DND-41 (cell line): ENCODE results near the gene SLC39A8.

Experiments used
- ATAC-seq: fragments of 200-7000 bp; cut with Tn5 transposase; 3 replicates; pipeline ENCODE4 v1.9.1; 2021; ENCODE audit warnings: low read depth; ENCODE audit not compliant: insufficient read depth
- DNase-seq: peaks from one replicate; pipeline ENCODE4 v3.0.0-alpha.2; 2020
- H2AFZ ChIP-seq: 2 replicates; pipeline ENCODE4 v1.6.0; 2012; ENCODE audit warnings: low read depth, low read length
- H3K27ac ChIP-seq: 2 replicates; pipeline ENCODE4 v1.5.1; 2012; ENCODE audit warnings: low read length, inconsistent platforms
- H3K27me3 ChIP-seq: fragments of 200-600 bp; sonication (generic); 2 replicates; pipeline ENCODE4 v1.6.0; 2012; ENCODE audit warnings: low read length, mild to moderate bottlenecking, inconsistent platforms; ENCODE audit not compliant: insufficient read depth, poor library complexity
- H3K36me3 ChIP-seq: 2 replicates; pipeline ENCODE4 v1.5.1; 2012; ENCODE audit warnings: low read length, inconsistent platforms; ENCODE audit not compliant: insufficient read depth
- H3K4me1 ChIP-seq: 2 replicates; pipeline ENCODE4 v1.5.1; 2012; ENCODE audit warnings: mild to moderate bottlenecking, low read length; ENCODE audit not compliant: insufficient read depth
- H3K4me2 ChIP-seq: 2 replicates; pipeline ENCODE4 v1.6.0; 2012; ENCODE audit warnings: mild to moderate bottlenecking, moderate library complexity, low read length, inconsistent platforms; ENCODE audit not compliant: insufficient read depth
- H3K4me3 ChIP-seq, 2 experiments: fragments of 200-600 bp in 1 of 2; shearing (Covaris generic) in 1 of 2; 2 replicates each; pipeline ENCODE4 v1.5.1; 2012 to 2016; ENCODE audit warnings: inconsistent platforms in 2 of 2, low read length in 2 of 2, mild to moderate bottlenecking in 2 of 2, low read depth in 1 of 2, moderate library complexity in 1 of 2
- H3K79me2 ChIP-seq: 2 replicates; pipeline ENCODE4 v1.6.0; 2012; ENCODE audit warnings: low read length, inconsistent platforms; ENCODE audit not compliant: insufficient read depth
- H3K9ac ChIP-seq: 2 replicates; pipeline ENCODE4 v1.6.0; 2012; ENCODE audit warnings: low read depth, mild to moderate bottlenecking, inconsistent platforms, low read length, moderate library complexity
- H3K9me3 ChIP-seq: 2 replicates; pipeline ENCODE4 v1.5.1; 2012; ENCODE audit warnings: low read length, moderate library complexity, mild to moderate bottlenecking, inconsistent platforms; ENCODE audit not compliant: insufficient read depth, severe bottlenecking
- H4K20me1 ChIP-seq: 2 replicates; pipeline ENCODE4 v1.6.0; 2012; ENCODE audit warnings: low read length; ENCODE audit not compliant: insufficient read depth
- CTCF ChIP-seq: IDR thresholded peaks from 2 replicates; pipeline ENCODE4 v1.5.1; 2012; ENCODE audit warnings: borderline replicate concordance, low read length, moderate library complexity, mild to moderate bottlenecking; ENCODE audit not compliant: poor library complexity, severe bottlenecking; ENCODE audit errors: extremely low read depth
- EZH2 ChIP-seq: IDR thresholded peaks from 3 replicates; pipeline ENCODE4 v1.6.1; 2012; ENCODE audit warnings: borderline replicate concordance, low read depth, mild to moderate bottlenecking, moderate library complexity, low read length, inconsistent platforms; ENCODE audit not compliant: severe bottlenecking

Gene SLC39A8

GRCh38 chr4:102217345-102217744 lies 127.9 kb downstream of the SLC39A8 start:
- no peak for TF ChIP-seq EZH2
- no peak for TF ChIP-seq CTCF
- Histone ChIP-seq H3K79me2 (no peaks in the 10 kb centered on the region), H3K9ac (no peak overlapping the region), H2AFZ (no peak overlapping the region), H3K36me3 (no peaks in the 10 kb centered on the region), H3K27ac (no peak overlapping the region), H3K4me2 (no peak overlapping the region), H3K4me1 (no peaks in the 10 kb centered on the region), H3K4me3 (no peak overlapping the region), H3K27me3 (no peaks in the 10 kb centered on the region), H4K20me1 (no peaks in the 10 kb centered on the region), H3K9me3 (no peaks in the 10 kb centered on the region)
- ATAC-seq (no peak), DNase-seq (no peak)

DNA sequence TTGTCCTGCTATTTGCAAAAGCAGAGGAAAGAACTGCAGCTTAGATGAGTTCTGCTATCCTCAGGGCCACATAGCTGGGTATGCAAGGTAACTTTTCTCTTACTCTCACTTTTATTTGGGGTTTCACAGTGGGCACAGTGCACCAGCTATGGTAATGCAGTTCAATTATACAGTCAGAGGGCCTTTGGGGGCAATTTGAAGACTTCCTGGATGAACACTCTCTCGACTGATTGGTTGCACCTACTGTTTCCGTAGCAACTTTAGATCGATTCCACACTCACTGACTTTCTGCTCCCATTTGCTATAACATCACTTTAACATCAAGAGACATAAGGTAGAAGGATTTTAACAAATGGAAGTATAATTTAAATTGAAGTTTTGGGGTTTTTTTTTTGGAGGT lies 128.6 kb downstream of the SLC39A8 start:
- H2AFZ ChIP-seq, result no peak overlapping the region
- no peak overlapping the region for H3K9ac ChIP-seq
- H3K36me3 ChIP-seq, result no peaks in the 10 kb centered on the region
- H3K4me2 ChIP-seq, result no peak overlapping the region
- ATAC-seq, result no peak
- DNase-seq, result no peak
- no peak overlapping the region for H3K27ac ChIP-seq
- H3K79me2 ChIP-seq, result no peaks in the 10 kb centered on the region
- no peaks in the 10 kb centered on the region for H4K20me1 ChIP-seq
- TF ChIP-seq CTCF, result no peak
- TF ChIP-seq EZH2, result no peak
- no peaks in the 10 kb centered on the region for H3K9me3 ChIP-seq
- no peak overlapping the region for H3K4me3 ChIP-seq
- H3K4me1 ChIP-seq, result no peaks in the 10 kb centered on the region
- no peaks in the 10 kb centered on the region for H3K27me3 ChIP-seq

GRCh38 chr4:102213031-102213430 lies 132.3 kb downstream of the SLC39A8 start:
- Histone ChIP-seq H2AFZ (no peak overlapping the region), H3K4me3 (no peak overlapping the region), H3K4me1 (no peaks in the 10 kb centered on the region), H3K9ac (no peak overlapping the region), H3K36me3 (no peaks in the 10 kb centered on the region), H3K27ac (no peak overlapping the region), H3K79me2 (no peaks in the 10 kb centered on the region), H4K20me1 (no peaks in the 10 kb centered on the region), H3K4me2 (no peak overlapping the region), H3K9me3 (no peaks in the 10 kb centered on the region), H3K27me3 (no peaks in the 10 kb centered on the region)
- no peak for TF ChIP-seq CTCF
- TF ChIP-seq EZH2, result no peak
- no peak for DNase-seq
- no peak for ATAC-seq
